ENCODE data around the gene NACC1. TPM values are rescaled to one million over a fixed set of nuclear protein-coding genes. Genes with fewer than 3 reads are reported as not detected.
A peak's percentile ranks its signal among the peaks of the same experiment; 100 is the strongest.

NACC1 gene
- total and polyA plus RNA-seq, 2 of the 13 experiments (the other 11 are each of a cell fraction or from before 2014, with no cell fraction given): 31.8 to 42.3 TPM

DNA sequence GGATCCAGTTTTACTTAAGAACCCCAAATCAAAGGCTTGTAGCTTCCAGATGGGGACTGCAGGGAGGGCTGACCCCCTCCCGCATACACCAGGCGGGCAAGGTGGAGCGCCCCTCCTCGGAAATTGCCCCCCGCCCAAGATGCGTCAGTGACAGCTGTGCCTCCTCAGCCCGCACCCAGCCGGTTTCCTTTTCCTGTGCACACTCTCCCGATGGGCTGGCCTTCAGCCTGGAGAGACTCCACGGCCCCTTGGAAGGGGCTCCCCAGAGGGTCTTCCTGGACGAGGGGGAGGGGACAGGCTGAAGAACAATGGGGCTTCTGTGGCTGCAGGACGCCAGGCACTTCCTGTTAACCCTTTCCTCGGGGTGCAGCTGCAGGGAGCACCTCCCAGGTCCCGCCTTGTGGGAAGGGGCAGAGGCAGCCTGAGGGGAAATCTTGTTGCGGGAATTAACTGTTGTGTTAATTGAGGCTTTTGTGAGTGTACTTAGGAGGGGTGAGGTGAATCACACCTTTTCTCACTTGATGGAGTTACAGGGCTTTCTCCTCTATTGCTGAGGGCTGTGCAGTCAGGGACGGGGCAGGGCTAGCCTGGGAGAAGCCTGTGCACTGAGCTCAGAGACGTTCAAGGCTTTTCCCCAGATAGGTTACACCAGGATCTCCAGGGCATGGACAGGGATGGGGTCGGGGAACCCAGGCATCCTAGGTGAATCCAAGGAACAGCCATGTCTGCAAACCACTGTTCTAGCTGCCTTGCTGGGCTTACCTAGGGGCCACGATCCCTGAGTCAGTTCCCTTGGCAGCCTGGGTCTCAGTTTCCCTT is 46.5 kb downstream of the NACC1 start (continued):
- TF ChIP-seq PTBP1 (IDR thresholded peaks at IDR 0.05; ENCODE audit: low read depth, low read length, poor library complexity, severe bottlenecking) (no peak), MIER3 (CRISPR knock-in tag; IDR thresholded peaks at IDR 0.05; ENCODE audit: borderline replicate concordance) (peak; percentile 76; the same call in 1 of the 2 replicates), PLRG1 (conservative IDR thresholded peaks at IDR 0.05) (no peak), JUNB (CRISPR knock-in tag; IDR thresholded peaks at IDR 0.05; ENCODE audit: borderline replicate concordance) (no peak), ZFP41 (CRISPR knock-in tag; IDR thresholded peaks at IDR 0.05; ENCODE audit: borderline replicate concordance) (no peak), SIX4 (CRISPR knock-in tag; IDR thresholded peaks at IDR 0.05) (peak; percentile 11; the same call in 1 of the 2 replicates), IRX3 (CRISPR knock-in tag; IDR thresholded peaks at IDR 0.05; ENCODE audit: borderline replicate concordance, low read depth) (no peak), ZMAT3 (CRISPR knock-in tag; conservative IDR thresholded peaks at IDR 0.05) (peak; percentile 65; the same call in 1 of the 2 replicates), NFE2L1 (CRISPR knock-in tag; IDR thresholded peaks at IDR 0.05; ENCODE audit: borderline replicate concordance) (no peak), ZNF451 (CRISPR knock-in tag; IDR thresholded peaks at IDR 0.05) (peak; percentile 75), TOPORS (CRISPR knock-in tag; IDR thresholded peaks at IDR 0.05) (no peak), ZNF207 (IDR thresholded peaks at IDR 0.05; ENCODE audit: borderline replicate concordance) (no peak), HOXA7 (CRISPR knock-in tag; IDR thresholded peaks at IDR 0.05) (no peak), PRPF4 (IDR thresholded peaks at IDR 0.05; ENCODE audit: low read depth, low read length, poor library complexity, severe bottlenecking) (peak; percentile 58), ZNF253 (CRISPR knock-in tag; IDR thresholded peaks at IDR 0.05; ENCODE audit: borderline replicate concordance) (no peak), NR1H2 (CRISPR knock-in tag; IDR thresholded peaks at IDR 0.05; ENCODE audit: borderline replicate concordance, low read depth) (no peak), KLF13 (CRISPR knock-in tag; IDR thresholded peaks at IDR 0.05) (no peak), ZNF546 (CRISPR knock-in tag; conservative IDR thresholded peaks at IDR 0.05) (0 out of 2 replicates have a peak, but pooled peaks have one; percentile 13), ZMYM4 (CRISPR knock-in tag; IDR thresholded peaks at IDR 0.05) (peak; percentile 76), ARID2 (CRISPR knock-in tag; IDR thresholded peaks at IDR 0.05; ENCODE audit: borderline replicate concordance) (no peak)
- TF ChIP-seq, protein P1, sequence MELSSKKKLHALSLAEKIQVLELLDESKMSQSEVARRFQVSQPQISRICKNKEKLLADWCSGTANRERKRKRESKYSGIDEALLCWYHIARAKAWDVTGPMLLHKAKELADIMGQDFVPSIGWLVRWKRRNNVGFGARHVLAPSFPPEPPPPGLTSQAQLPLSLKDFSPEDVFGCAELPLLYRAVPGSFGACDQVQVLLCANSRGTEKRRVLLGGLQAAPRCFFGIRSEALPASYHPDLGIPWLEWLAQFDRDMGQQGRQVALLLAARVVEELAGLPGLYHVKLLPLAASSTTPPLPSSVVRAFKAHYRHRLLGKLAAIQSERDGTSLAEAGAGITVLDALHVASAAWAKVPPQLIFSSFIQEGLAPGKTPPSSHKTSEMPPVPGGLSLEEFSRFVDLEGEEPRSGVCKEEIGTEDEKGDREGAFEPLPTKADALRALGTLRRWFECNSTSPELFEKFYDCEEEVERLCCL (CRISPR knock-in tag; IDR thresholded peaks at IDR 0.05; ENCODE audit: borderline replicate concordance): no peak
- TF ChIP-seq, protein P2, sequence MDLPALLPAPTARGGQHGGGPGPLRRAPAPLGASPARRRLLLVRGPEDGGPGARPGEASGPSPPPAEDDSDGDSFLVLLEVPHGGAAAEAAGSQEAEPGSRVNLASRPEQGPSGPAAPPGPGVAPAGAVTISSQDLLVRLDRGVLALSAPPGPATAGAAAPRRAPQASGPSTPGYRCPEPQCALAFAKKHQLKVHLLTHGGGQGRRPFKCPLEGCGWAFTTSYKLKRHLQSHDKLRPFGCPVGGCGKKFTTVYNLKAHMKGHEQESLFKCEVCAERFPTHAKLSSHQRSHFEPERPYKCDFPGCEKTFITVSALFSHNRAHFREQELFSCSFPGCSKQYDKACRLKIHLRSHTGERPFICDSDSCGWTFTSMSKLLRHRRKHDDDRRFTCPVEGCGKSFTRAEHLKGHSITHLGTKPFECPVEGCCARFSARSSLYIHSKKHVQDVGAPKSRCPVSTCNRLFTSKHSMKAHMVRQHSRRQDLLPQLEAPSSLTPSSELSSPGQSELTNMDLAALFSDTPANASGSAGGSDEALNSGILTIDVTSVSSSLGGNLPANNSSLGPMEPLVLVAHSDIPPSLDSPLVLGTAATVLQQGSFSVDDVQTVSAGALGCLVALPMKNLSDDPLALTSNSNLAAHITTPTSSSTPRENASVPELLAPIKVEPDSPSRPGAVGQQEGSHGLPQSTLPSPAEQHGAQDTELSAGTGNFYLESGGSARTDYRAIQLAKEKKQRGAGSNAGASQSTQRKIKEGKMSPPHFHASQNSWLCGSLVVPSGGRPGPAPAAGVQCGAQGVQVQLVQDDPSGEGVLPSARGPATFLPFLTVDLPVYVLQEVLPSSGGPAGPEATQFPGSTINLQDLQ (CRISPR knock-in tag; IDR thresholded peaks at IDR 0.05): no peak; the same call in 1 of the 2 replicates

Data from HepG2 (cell line).